Mesendoderm (in vitro differentiated cells): Measurements from ENCODE around the gene FRAT1. TPM values are rescaled to one million over a fixed set of nuclear protein-coding genes. Genes with fewer than 3 reads are reported as not detected.

Experiments used
- DNase-seq: peaks from one replicate; pipeline ENCODE4 v3.0.0; 2013
- H2AK5ac ChIP-seq: 2 replicates; pipeline ENCODE4 v1.6.1; 2013; ENCODE audit warnings: low read length, inconsistent platforms
- H2BK120ac ChIP-seq: 2 replicates; pipeline ENCODE4 v1.6.1; 2013; ENCODE audit warnings: low read depth, mild to moderate bottlenecking, low read length, moderate library complexity, mixed read lengths
- H2BK15ac ChIP-seq: replicated peaks from 2 replicates; pipeline ENCODE4 v1.6.1; 2013; ENCODE audit warnings: low read depth, mild to moderate bottlenecking, moderate library complexity
- H2BK5ac ChIP-seq: 2 replicates; pipeline ENCODE4 v1.6.1; 2013; ENCODE audit warnings: low read length, inconsistent platforms
- H3K18ac ChIP-seq: 2 replicates; pipeline ENCODE4 v1.6.1; 2013; ENCODE audit warnings: mild to moderate bottlenecking, low read length, mixed read lengths
- H3K23ac ChIP-seq: one replicate; pipeline ENCODE4 v1.6.1; 2013; ENCODE audit warnings: low read length
- H3K27ac ChIP-seq: 2 replicates; pipeline ENCODE4 v1.5.1; 2013; ENCODE audit warnings: low read depth, mild to moderate bottlenecking, inconsistent platforms, low read length, moderate library complexity
- H3K27me3 ChIP-seq: 2 replicates; pipeline ENCODE4 v1.6.1; 2013; ENCODE audit warnings: low read length, control low read depth, mild to moderate bottlenecking, inconsistent platforms; ENCODE audit not compliant: insufficient read depth, poor library complexity
- H3K36me3 ChIP-seq: 2 replicates; pipeline ENCODE4 v1.6.1; 2013; ENCODE audit warnings: low read length, inconsistent platforms; ENCODE audit not compliant: control insufficient read depth, insufficient read depth
- H3K4ac ChIP-seq: one replicate; pipeline ENCODE4 v1.6.1; 2013; ENCODE audit warnings: low read depth, mild to moderate bottlenecking, low read length, moderate library complexity
- H3K4me1 ChIP-seq: 2 replicates; pipeline ENCODE4 v1.6.1; 2013; ENCODE audit warnings: low read depth, low read length, inconsistent platforms; ENCODE audit not compliant: control insufficient read depth
- H3K4me2 ChIP-seq: 2 replicates; pipeline ENCODE4 v1.6.1; 2013; ENCODE audit warnings: low read length
- H3K4me3 ChIP-seq: 2 replicates; pipeline ENCODE4 v1.5.1; 2013; ENCODE audit warnings: mild to moderate bottlenecking, low read length
- H3K56ac ChIP-seq: one replicate; pipeline ENCODE4 v1.6.1; 2013; ENCODE audit warnings: low read length
- H3K79me1 ChIP-seq: 2 replicates; pipeline ENCODE4 v1.6.1; 2013; ENCODE audit warnings: low read length, inconsistent platforms
- H3K79me2 ChIP-seq: 2 replicates; pipeline ENCODE4 v1.6.1; 2013; ENCODE audit warnings: mild to moderate bottlenecking, low read length; ENCODE audit not compliant: control insufficient read depth, insufficient read depth
- H3K9ac ChIP-seq: 2 replicates; pipeline ENCODE4 v1.6.1; 2013; ENCODE audit warnings: low read length, inconsistent platforms
- H4K5ac ChIP-seq: one replicate; pipeline ENCODE4 v1.6.1; 2013; ENCODE audit warnings: low read length
- H4K8ac ChIP-seq: one replicate; pipeline ENCODE4 v1.6.1; 2013; ENCODE audit warnings: low read depth, mild to moderate bottlenecking, control low read depth, low read length, moderate library complexity
- WGBS: extraction: QIAGEN DNeasy Blood & Tissue Kit; methylation state at CpG from one replicate; pipeline ENCODE4 v1.1.7; 2013; ENCODE audit warnings: low lambda C conversion rate, missing lambda C conversion rate; ENCODE audit not compliant: insufficient coverage; ENCODE audit errors: extremely low coverage; 5-methylcytosine and 5-hydroxymethylcytosine counted together
- polyA plus RNA-seq, 2 experiments: library from polyadenylated mRNA; stranded (reverse); fragments of 200-250 nt; gene quantifications; one replicate each; pipeline ENCODE4 v1.2.3, GENCODE V29; 2013

Gene FRAT1, protein sequence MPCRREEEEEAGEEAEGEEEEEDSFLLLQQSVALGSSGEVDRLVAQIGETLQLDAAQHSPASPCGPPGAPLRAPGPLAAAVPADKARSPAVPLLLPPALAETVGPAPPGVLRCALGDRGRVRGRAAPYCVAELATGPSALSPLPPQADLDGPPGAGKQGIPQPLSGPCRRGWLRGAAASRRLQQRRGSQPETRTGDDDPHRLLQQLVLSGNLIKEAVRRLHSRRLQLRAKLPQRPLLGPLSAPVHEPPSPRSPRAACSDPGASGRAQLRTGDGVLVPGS
- 2.5 TPM for polyA plus RNA-seq (2013, experiment 1 of 2)
- polyA plus RNA-seq (2013, experiment 2 of 2), result 2.2 TPM

DNA sequence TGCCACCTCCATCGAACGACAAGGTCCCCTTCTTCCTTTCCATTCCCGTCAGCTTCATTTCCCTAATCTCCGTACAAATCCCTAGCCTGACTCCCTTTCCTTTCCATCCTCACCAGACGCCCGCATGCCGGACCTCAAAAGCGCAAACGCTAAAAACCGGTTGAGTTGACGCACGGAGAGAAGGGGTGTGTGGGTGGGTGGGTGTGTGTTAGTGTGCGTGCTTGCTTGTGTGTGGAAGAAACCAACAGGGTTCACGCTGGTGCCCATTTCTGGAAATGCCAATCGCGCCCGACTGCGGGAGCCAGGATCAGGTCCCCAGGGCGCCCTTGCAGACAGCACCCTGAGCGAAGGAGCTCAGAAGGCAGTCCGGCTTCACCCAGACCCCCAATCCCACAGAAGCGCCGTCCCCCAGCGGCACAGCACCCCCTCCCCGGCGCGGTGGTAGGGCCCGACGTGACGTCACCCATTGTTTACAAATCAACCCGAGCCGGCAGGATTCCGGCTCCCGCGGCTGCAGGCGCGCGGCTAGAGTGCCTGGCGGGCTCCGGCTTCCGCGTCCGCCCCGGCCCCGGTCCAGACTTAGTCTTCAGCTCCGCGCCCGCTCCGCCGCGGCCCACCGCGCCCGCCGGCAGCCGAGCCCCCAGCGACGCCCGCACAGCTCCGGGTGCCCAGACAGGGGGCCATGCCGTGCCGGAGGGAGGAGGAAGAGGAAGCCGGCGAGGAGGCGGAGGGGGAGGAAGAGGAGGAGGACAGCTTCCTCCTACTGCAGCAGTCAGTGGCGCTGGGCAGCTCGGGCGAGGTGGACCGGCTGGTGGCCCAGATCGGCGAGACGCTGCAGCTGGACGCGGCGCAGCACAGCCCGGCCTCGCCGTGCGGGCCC is at the start of gene FRAT1:
Gene FRAT1, plus strand, starts transcription at position 500 of the 880 bp plus-strand sequence. Its CDS starts 183 bp downstream, at position 683.
- no peak within 1 kb of the TSS for H3K4ac ChIP-seq
- H3K9ac ChIP-seq, result peak within 1 kb of the TSS; percentile 87
- peak within 1 kb of the TSS; percentile 66 for H3K23ac ChIP-seq
- no CpG with 5 or more reads among the region's 79 CpGs for WGBS
- peak within 1 kb of the TSS; percentile 56 for H2BK120ac ChIP-seq
- peak within 1 kb of the TSS; percentile 99 for H2BK5ac ChIP-seq
- peak within 1 kb of the TSS; percentile 80 for H3K27ac ChIP-seq
- H2AK5ac ChIP-seq, result no peak within 1 kb of the TSS
- H3K4me3 ChIP-seq, result peak within 1 kb of the TSS; percentile 76
- no peaks in the 10 kb centered on the region for H3K79me1 ChIP-seq
- no peak within 1 kb of the TSS for H4K8ac ChIP-seq
- H3K4me1 ChIP-seq, result peaks cover 3% of the 10 kb centered on the region
- DNase-seq, result peak; percentile 92
- no peak within 1 kb of the TSS for H2BK15ac ChIP-seq
- peak within 1 kb of the TSS; percentile 83 for H3K18ac ChIP-seq
- H4K5ac ChIP-seq, result no peak within 1 kb of the TSS
- H3K27me3 ChIP-seq, result peaks cover 3% of the 10 kb centered on the region
- H3K4me2 ChIP-seq, result peak within 1 kb of the TSS; percentile 95
- H3K56ac ChIP-seq, result peak within 1 kb of the TSS; percentile 99
- no peaks in the 10 kb centered on the region for H3K36me3 ChIP-seq
- no peaks in the 10 kb centered on the region for H3K79me2 ChIP-seq

DNA sequence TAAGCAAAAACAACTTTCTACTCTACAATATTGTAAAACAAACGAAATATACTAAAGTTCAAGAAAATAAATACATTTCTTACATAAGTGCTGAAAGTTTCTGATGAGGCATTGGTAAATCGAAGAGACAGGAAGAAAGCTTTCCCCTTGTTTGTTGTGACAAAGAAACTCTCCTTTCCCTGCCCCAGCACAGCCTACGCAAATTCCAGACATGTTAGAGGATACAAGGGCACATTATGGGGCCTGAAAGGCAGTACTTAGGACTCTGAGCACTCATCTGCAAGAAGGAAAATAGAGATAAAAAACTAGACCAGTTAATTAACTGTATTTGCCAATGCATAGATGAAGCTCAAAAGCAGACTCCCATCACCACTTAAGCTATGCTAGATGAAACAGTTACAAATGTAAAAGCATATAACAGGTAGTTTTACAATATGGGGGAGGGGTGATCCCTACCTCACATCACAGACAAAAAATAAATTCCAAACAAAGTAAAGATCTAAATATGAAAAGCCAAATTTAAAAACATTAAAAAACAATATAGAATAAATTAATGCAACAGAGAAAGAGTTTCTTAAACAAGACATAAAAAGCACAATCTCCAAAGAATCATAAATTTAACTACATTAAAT is 48.4 kb upstream of the FRAT1 start:
- no peak overlapping the region for H2BK15ac ChIP-seq
- peaks cover 6% of the 10 kb centered on the region for H3K4me1 ChIP-seq
- H4K5ac ChIP-seq, result no peak overlapping the region
- H3K27me3 ChIP-seq, result no peaks in the 10 kb centered on the region
- DNase-seq, result peak; percentile 22
- H4K8ac ChIP-seq, result no peak overlapping the region
- H2AK5ac ChIP-seq, result no peak overlapping the region
- H3K79me2 ChIP-seq, result peaks cover 2% of the 10 kb centered on the region
- no peak overlapping the region for H3K27ac ChIP-seq
- H3K4ac ChIP-seq, result no peak overlapping the region
- H2BK5ac ChIP-seq, result no peak overlapping the region
- H3K79me1 ChIP-seq, result peaks cover 2% of the 10 kb centered on the region
- H3K36me3 ChIP-seq, result no peaks in the 10 kb centered on the region
- no peak overlapping the region for H3K23ac ChIP-seq
- no peak overlapping the region for H3K4me3 ChIP-seq
- no peak overlapping the region for H3K4me2 ChIP-seq
- no peak overlapping the region for H3K56ac ChIP-seq
- 100% methylated on average over 1 of the region's 3 CpGs for WGBS
- H3K18ac ChIP-seq, result no peak overlapping the region
- no peak overlapping the region for H2BK120ac ChIP-seq
- H3K9ac ChIP-seq, result no peak overlapping the region

DNA sequence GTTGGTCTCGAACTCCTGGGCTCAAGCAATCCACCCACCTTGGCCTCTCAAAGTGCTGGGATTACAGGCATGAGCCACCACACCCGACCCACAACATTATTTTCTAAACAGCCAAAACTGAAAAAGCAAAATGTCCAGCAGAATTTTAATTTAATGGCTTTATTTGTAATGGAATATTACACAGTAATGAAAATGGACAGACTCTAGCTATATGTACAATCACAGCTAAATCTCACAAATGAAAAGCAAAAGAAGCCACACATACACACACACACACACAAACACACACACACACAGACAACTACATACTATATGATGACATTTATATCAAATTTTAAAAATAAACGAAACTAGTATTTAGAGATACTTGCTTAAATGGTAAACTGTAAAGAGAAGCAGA is 45.4 kb upstream of the FRAT1 start:
- no peak overlapping the region for H2BK15ac ChIP-seq
- H4K8ac ChIP-seq, result no peak overlapping the region
- no peak overlapping the region for H3K4me2 ChIP-seq
- no peaks in the 10 kb centered on the region for H3K27me3 ChIP-seq
- H3K79me2 ChIP-seq, result peaks cover 2% of the 10 kb centered on the region
- no peak overlapping the region for H3K9ac ChIP-seq
- H3K56ac ChIP-seq, result no peak overlapping the region
- DNase-seq, result no peak
- no peak overlapping the region for H4K5ac ChIP-seq
- H3K79me1 ChIP-seq, result peaks cover 1% of the 10 kb centered on the region
- WGBS, result no CpG with 5 or more reads among the region's 3 CpGs
- no peak overlapping the region for H3K18ac ChIP-seq
- H3K23ac ChIP-seq, result no peak overlapping the region
- H3K36me3 ChIP-seq, result no peaks in the 10 kb centered on the region
- H3K4me1 ChIP-seq, result no peaks in the 10 kb centered on the region
- H3K4me3 ChIP-seq, result no peak overlapping the region
- H2AK5ac ChIP-seq, result no peak overlapping the region
- no peak overlapping the region for H2BK5ac ChIP-seq
- no peak overlapping the region for H2BK120ac ChIP-seq
- no peak overlapping the region for H3K4ac ChIP-seq
- H3K27ac ChIP-seq, result no peak overlapping the region

DNA sequence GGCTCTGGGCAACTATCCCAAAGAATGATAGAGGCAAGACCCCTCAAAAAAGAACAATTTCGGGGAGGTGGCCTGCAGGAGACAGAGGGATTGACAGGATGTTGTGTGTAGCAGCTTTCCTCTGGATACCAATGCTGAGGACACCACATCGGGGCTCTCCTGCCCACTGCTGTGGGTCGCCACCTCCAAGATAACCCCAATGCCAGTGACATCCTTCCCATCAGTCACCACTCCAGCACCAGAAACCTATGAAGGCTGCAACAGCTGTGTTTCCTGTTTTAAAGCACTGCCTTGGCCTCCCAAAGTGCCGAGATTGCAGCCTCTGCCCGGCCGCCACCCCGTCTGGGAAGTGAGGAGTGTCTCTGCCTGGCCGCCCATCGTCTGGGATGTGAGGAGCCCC is 44.2 kb upstream of the FRAT1 start:
- Histone ChIP-seq H3K56ac (no peak overlapping the region), H3K23ac (no peak overlapping the region), H3K27ac (no peak overlapping the region), H3K36me3 (no peaks in the 10 kb centered on the region), H4K8ac (no peak overlapping the region), H2BK5ac (no peak overlapping the region), H2BK120ac (no peak overlapping the region), H3K9ac (no peak overlapping the region), H3K4me3 (no peak overlapping the region), H3K18ac (no peak overlapping the region), H2AK5ac (no peak overlapping the region), H4K5ac (no peak overlapping the region), H3K4me1 (no peaks in the 10 kb centered on the region), H3K4ac (no peak overlapping the region), H2BK15ac (no peak overlapping the region), H3K27me3 (no peaks in the 10 kb centered on the region), H3K79me1 (peaks cover 1% of the 10 kb centered on the region), H3K79me2 (peaks cover 2% of the 10 kb centered on the region), H3K4me2 (no peak overlapping the region)
- no CpG with 5 or more reads among the region's 9 CpGs for WGBS
- DNase-seq, result no peak

DNA sequence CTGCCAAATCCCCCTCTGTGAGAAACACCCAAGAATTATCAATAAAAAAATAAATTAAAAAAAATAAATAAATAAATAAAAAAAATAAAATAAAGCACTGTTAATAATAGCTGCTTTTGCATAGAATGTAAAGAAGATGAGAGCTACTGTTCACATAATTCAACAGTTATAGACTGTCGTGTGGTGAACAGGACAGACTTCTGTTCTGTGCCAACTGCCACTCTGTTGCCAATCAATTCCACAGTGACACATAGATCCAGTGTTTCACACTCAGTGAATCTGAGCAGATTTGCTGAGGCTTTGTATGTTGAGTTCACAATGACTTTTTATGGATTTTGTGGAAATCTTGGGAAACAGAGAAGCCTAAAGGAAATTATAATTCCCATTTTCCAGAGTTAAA is 41.5 kb upstream of the FRAT1 start:
- Histone ChIP-seq H2AK5ac (no peak overlapping the region), H3K36me3 (no peaks in the 10 kb centered on the region), H3K79me1 (peaks cover 7% of the 10 kb centered on the region), H3K4me2 (no peak overlapping the region), H3K56ac (no peak overlapping the region), H3K23ac (no peak overlapping the region), H2BK5ac (no peak overlapping the region), H4K5ac (no peak overlapping the region), H4K8ac (no peak overlapping the region), H3K27ac (no peak overlapping the region), H3K4me3 (no peak overlapping the region), H3K18ac (no peak overlapping the region), H2BK120ac (no peak overlapping the region), H3K79me2 (peaks cover 2% of the 10 kb centered on the region), H3K27me3 (no peaks in the 10 kb centered on the region), H3K4me1 (no peaks in the 10 kb centered on the region), H2BK15ac (no peak overlapping the region), H3K9ac (no peak overlapping the region), H3K4ac (no peak overlapping the region)
- no CpG with 5 or more reads among the region's 1 CpG for WGBS
- no peak for DNase-seq
